ENCODE measurements around the gene MRPL40. TPM values are rescaled to one million over a fixed set of nuclear protein-coding genes. Genes with fewer than 3 reads are reported as not detected.

The MRPL40 gene
- total RNA-seq, 1 donor from 2014 or later, result 14.7 TPM

DNA sequence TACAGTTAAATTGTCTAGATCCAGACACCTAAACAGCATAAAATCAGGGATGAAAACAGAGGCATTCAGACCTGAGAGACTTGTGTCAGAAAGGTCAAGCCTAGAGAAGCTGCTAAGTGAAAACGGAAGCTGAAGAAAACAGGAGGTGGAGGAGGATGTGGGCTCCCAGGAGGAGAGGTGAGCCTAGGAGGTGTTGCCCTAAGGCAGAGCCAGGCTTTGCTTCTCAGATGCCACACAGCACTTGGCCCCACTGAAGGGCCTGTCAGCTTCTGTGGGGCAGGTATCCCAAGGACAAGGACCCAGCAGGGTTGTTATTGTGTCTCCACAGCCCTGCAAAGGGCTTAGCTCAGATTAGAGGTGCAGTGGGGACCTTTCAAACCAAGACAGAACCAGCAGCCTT, 32.2 kb downstream of the MRPL40 start:
- TF ChIP-seq, protein P1, sequence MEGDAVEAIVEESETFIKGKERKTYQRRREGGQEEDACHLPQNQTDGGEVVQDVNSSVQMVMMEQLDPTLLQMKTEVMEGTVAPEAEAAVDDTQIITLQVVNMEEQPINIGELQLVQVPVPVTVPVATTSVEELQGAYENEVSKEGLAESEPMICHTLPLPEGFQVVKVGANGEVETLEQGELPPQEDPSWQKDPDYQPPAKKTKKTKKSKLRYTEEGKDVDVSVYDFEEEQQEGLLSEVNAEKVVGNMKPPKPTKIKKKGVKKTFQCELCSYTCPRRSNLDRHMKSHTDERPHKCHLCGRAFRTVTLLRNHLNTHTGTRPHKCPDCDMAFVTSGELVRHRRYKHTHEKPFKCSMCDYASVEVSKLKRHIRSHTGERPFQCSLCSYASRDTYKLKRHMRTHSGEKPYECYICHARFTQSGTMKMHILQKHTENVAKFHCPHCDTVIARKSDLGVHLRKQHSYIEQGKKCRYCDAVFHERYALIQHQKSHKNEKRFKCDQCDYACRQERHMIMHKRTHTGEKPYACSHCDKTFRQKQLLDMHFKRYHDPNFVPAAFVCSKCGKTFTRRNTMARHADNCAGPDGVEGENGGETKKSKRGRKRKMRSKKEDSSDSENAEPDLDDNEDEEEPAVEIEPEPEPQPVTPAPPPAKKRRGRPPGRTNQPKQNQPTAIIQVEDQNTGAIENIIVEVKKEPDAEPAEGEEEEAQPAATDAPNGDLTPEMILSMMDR (IDR thresholded peaks at IDR 0.05), result no peak
- Histone ChIP-seq H3K4me1 (no peaks in the 10 kb centered on the region), H3K9me3 (no peaks in the 10 kb centered on the region), H3K36me3 (peaks cover 56 to 87% of the 10 kb centered on the region in 2 donors), H3K27me3 (no peaks in the 10 kb centered on the region), H3K27ac (no peak overlapping the region), H3K4me3 (no peak overlapping the region)
- intact Hi-C loops (cut with DNase I), result no loop called here
- DNase-seq (ENCODE audit: low spot score in 2 of 2), result no peak

DNA sequence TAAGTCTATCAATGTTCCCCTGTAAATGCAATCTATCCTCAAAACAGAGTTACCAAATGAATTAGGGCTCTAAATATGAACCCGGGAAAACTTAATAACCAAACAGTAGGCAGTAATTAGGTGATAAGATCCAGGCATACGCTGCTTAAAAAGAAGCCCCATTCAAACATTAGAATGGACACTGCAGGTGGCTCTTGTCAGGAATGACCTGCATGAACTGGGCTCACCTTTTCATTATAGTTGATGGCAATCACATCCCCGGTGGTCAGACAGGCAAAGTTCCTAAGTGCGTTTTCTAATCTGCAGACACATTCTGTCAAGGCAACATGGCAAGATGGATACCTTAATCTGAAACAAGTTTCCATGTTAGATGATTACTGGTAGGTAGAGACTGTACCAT, 32.6 kb downstream of the MRPL40 start:
- intact Hi-C loops (cut with DNase I), result no loop called here
- TF ChIP-seq, protein P1 (IDR thresholded peaks at IDR 0.05), result no peak
- H3K27ac ChIP-seq, result no peak overlapping the region
- H3K9me3 ChIP-seq, result no peaks in the 10 kb centered on the region
- H3K4me1 ChIP-seq, result no peaks in the 10 kb centered on the region
- H3K36me3 ChIP-seq, result peaks cover 61 to 88% of the 10 kb centered on the region in 2 donors
- no peak overlapping the region for H3K4me3 ChIP-seq
- no peak for DNase-seq (ENCODE audit: low spot score in 2 of 2)
- H3K27me3 ChIP-seq, result no peaks in the 10 kb centered on the region

DNA sequence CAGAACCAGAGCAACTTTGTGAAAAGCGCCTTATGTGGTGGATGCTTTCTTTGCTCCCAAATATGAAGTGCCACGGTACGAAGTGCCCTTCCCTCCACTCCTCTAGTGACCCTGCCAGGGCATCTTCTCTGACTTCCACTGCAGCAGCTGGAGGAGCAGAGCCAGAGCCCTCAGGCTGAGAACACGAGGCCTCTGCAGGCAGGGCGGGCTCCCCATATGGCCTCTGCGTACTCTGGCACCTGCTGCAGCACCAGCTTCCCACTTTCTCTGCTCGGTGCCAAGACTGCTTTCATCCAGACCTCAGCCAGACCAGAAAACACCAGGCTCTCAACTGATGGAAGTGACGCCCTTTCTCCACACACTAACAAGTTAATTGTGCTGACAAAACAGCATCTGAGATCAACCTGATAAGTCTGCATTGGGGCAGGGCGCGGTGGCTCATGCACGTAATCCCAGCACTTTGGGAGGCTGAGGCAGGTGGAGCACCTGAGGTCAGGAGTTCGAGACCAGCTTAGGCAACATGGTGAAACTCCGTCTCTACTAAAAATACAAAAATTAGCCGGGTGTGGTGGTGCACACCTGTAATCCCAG, 33.9 kb downstream of the MRPL40 start:
- H3K4me1 ChIP-seq, result no peaks in the 10 kb centered on the region
- no peak for DNase-seq (ENCODE audit: low spot score in 2 of 2)
- H3K36me3 ChIP-seq, result peaks cover 69 to 94% of the 10 kb centered on the region in 2 donors
- intact Hi-C loops (cut with DNase I), result no loop called here
- no peak overlapping the region for H3K27ac ChIP-seq
- H3K9me3 ChIP-seq, result no peaks in the 10 kb centered on the region
- H3K27me3 ChIP-seq, result no peaks in the 10 kb centered on the region
- H3K4me3 ChIP-seq, result no peak overlapping the region
- TF ChIP-seq, protein P1 (IDR thresholded peaks at IDR 0.05), result no peak

DNA sequence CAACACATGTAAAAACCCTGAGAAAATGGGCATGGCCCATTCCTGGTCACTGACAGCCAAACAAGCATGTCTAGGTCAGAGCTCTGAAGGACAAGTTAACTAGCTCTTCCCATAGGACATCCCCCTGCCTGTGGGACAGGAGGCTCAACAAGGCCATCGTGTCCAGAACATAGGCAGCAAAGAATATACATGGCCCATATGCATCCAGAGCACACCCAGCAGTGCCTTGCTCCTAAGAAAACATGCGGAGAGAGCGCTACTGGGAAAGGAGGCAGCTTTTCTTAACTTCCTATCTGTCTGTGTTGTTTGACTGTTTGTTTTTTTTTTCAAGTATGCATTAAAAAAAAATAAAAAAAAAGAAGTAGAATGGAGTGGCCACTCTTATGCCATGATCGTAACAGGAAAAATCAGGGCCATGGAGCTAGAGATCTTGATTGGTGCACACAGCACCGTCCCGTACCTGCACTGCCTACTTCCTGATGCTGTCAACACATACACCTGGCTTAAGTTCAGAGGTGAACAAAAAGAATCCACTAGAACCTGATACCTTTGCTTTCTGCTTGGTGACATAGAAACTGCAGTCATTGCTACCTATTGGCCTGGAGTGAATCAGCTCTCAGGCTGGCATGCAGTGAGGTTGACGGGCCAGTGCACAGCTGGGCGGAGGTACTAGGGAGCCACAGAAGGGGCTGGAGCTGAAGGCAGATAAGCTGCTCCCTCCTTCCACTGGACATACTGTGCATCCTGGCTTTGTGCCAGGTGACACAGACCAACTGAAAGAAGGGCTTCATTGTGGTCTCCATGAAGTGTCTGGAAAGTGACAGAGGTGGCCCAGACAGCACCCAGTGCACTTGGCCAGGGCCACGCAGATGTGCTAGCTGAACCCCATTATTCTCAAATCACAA, 34.8 kb downstream of the MRPL40 start:
- peaks cover 77 to 100% of the 10 kb centered on the region in 2 donors for H3K36me3 ChIP-seq
- H3K4me3 ChIP-seq, result no peak overlapping the region
- no peaks in the 10 kb centered on the region for H3K27me3 ChIP-seq
- no peak for DNase-seq (ENCODE audit: low spot score in 2 of 2)
- no peaks in the 10 kb centered on the region for H3K4me1 ChIP-seq
- H3K9me3 ChIP-seq, result no peaks in the 10 kb centered on the region
- intact Hi-C loops (cut with DNase I), result no loop called here
- TF ChIP-seq, protein P1 (IDR thresholded peaks at IDR 0.05), result no peak
- no peak overlapping the region for H3K27ac ChIP-seq

DNA sequence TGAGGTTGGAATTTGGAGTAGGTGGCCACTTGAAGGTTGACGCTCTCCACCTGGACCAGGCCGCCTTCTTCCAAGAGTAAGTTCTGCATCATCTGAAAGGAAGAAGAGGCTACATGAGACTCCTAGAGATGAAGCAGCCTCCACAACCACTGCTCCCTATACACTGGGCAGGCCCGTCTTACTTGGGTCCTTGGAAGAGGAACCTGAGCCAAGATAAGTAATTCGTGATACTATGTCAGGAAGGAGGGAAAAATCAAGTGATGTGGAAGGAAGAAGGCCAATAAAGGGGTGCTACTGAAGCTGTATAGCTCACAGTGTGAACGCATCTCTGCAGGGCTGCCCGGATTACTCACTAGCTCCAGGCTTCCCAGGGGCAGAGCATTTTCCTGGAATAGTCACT, 35.6 kb downstream of the MRPL40 start:
- peaks cover 85 to 100% of the 10 kb centered on the region in 2 donors for H3K36me3 ChIP-seq
- no peak overlapping the region for H3K4me3 ChIP-seq
- DNase-seq (ENCODE audit: low spot score in 2 of 2), result no peak
- no peaks in the 10 kb centered on the region for H3K4me1 ChIP-seq
- no peak overlapping the region for H3K27ac ChIP-seq
- H3K9me3 ChIP-seq, result no peaks in the 10 kb centered on the region
- intact Hi-C loops (cut with DNase I), result no loop called here
- TF ChIP-seq, protein P1 (IDR thresholded peaks at IDR 0.05), result no peak
- H3K27me3 ChIP-seq, result no peaks in the 10 kb centered on the region

Data from ascending aorta (tissue), 2 donors.